Activated T-helper 2 cell treated with anti-CD3 and anti-CD28 coated beads, Interferon-gamma antibody, Interleukin-2, Interleukin-4, amounts not matched to agents 10 μg/mL and 5 μg/mL and 100 μg/mL, durations not matched to agents 14 hours and 24 hours and 36 hours (primary cell): ENCODE data around the gene CCDC136. TPM values are rescaled to one million over a fixed set of nuclear protein-coding genes. Genes with fewer than 3 reads are reported as not detected.

ENCODE experiments used
- DNase-seq: peaks from one replicate; pipeline ENCODE4 v3.0.0; 2021; ENCODE audit warnings: low spot score
- H3K27ac Mint-ChIP-seq: one replicate; pipeline ENCODE4 v1.8.0; 2021; ENCODE audit warnings: mixed read lengths
- H3K27me3 Mint-ChIP-seq: one replicate; pipeline ENCODE4 v1.8.0; 2021; ENCODE audit warnings: low read depth, mixed read lengths
- H3K36me3 Mint-ChIP-seq: one replicate; pipeline ENCODE4 v1.8.0; 2021; ENCODE audit warnings: low read depth, mixed read lengths
- H3K4me1 Mint-ChIP-seq: one replicate; pipeline ENCODE4 v1.8.0; 2021; ENCODE audit warnings: low read depth, mixed read lengths
- H3K4me3 Mint-ChIP-seq: one replicate; pipeline ENCODE4 v1.8.0; 2021; ENCODE audit warnings: low read depth, mild to moderate bottlenecking, moderate library complexity, mixed read lengths
- H3K9me3 Mint-ChIP-seq: one replicate; pipeline ENCODE4 v1.8.0; 2021; ENCODE audit warnings: mixed read lengths
- intact Hi-C: fragments of 100-400 bp; cut with micrococcal nuclease; formaldehyde crosslinking; loops from one replicate; pipeline ENCODE4 v1.15.1; 2023
- total RNA-seq: library from RNA; stranded (reverse); gene quantifications from 2 replicates; pipeline ENCODE4 v1.2.3, GENCODE V29; 2022

The CCDC136 gene
- total RNA-seq, 1 donor from 2014 or later: 15.5 TPM

DNA sequence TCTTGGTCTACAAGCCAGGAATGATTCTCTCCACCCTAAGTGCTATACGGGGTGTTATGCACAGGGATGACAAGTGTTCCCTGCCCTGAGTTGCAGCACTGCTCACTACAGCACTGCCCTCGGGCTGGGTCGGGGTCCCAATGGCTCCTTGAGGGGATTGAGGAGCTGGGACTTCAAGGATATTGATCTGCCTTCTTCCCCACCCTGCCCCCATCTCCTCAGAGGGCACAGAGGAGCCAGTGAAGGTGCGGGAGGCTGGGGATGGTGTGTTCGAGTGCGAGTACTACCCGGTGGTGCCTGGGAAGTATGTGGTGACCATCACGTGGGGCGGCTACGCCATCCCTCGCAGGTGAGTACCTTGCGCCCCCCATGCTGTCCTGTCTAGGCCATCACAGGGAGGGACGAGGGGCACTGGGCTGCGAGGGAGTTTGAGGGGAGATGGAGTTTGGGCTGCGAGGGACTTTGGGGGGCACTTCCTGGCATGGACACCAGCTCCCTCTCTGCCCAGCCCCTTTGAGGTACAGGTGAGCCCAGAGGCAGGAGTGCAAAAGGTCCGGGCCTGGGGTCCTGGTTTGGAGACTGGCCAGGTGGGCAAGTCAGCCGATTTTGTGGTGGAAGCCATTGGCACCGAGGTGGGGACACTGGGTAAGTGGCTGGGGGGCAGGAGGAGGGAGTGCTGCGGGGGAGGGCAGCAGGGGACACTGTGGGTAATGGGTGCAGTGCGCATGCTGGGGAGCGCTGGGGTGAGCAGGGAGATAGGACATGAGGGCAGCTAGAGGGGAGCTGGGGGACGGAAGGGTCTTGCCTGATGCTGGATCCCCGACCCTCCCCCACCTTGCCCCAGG, 48.8 kb downstream of the CCDC136 start:
- intact Hi-C loops: no loop called here
- H3K36me3 Mint-ChIP-seq: no peaks in the 10 kb centered on the region
- peaks cover 2% of the 10 kb centered on the region for H3K4me1 Mint-ChIP-seq
- no peaks in the 10 kb centered on the region for H3K9me3 Mint-ChIP-seq
- H3K4me3 Mint-ChIP-seq: no peak overlapping the region
- H3K27me3 Mint-ChIP-seq: no peaks in the 10 kb centered on the region
- no peak for DNase-seq
- no peak overlapping the region for H3K27ac Mint-ChIP-seq

DNA sequence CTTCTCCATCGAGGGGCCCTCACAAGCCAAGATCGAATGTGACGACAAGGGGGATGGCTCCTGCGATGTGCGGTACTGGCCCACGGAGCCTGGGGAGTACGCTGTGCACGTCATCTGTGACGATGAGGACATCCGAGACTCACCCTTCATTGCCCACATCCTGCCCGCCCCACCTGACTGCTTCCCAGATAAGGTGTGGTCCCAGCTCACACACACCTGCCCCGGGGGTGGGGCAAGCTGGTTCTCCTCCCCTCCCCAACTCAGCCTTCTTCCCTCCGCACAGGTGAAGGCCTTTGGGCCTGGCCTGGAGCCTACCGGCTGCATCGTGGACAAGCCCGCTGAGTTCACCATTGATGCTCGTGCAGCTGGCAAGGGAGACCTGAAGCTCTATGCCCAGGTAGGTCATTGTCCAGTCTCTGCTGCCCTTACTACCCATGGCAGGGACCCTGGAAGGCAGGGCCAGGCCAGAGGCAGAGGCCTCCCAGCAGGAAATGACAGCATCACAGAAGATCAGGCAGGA, 49.5 kb downstream of the CCDC136 start:
- H3K9me3 Mint-ChIP-seq: no peaks in the 10 kb centered on the region
- no peak for DNase-seq
- intact Hi-C loops: no loop called here
- H3K27ac Mint-ChIP-seq: no peak overlapping the region
- no peaks in the 10 kb centered on the region for H3K27me3 Mint-ChIP-seq
- peaks cover 2% of the 10 kb centered on the region for H3K4me1 Mint-ChIP-seq
- H3K4me3 Mint-ChIP-seq: no peak overlapping the region
- H3K36me3 Mint-ChIP-seq: no peaks in the 10 kb centered on the region

DNA sequence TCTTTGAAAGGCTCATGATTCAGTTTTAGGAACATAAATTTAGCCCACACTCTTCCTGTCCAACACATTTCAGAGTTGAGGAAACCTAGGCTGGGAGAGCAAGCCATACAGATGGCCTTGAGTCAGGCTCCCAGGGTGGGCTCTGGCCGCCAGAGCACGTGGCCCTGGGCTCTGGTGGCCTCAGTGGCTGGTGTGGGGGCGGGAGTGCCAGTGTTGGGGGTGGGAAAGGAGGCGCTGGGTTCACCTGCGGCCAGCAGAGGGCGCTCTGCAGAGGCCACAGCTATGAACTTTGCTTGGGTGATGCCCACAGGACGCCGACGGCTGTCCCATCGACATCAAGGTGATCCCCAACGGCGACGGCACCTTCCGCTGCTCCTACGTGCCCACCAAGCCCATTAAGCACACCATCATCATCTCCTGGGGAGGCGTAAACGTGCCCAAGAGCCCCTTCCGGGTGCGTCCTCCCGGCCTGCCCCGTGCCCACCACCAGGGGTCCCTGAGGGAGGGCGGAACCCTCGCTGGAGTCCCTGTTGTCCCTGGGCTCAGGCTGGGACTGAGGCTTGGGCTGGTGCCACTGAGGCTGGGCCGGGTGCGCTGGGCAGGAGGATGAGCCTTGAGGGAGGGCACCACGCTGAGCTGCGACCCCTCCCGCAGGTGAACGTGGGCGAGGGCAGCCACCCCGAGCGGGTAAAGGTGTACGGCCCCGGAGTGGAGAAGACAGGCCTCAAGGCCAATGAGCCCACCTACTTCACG, 50.3 kb downstream of the CCDC136 start:
- Mint-ChIP-seq H3K9me3 (no peaks in the 10 kb centered on the region), H3K36me3 (no peaks in the 10 kb centered on the region), H3K4me1 (peaks cover 2% of the 10 kb centered on the region), H3K27me3 (no peaks in the 10 kb centered on the region), H3K27ac (no peak overlapping the region), H3K4me3 (no peak overlapping the region)
- intact Hi-C loops: loop anchor here (2.0 kb wide), 1 partner anchor 41 kb away; no protein-coding TSS in a partner anchor
- peak; percentile 41 for DNase-seq

DNA sequence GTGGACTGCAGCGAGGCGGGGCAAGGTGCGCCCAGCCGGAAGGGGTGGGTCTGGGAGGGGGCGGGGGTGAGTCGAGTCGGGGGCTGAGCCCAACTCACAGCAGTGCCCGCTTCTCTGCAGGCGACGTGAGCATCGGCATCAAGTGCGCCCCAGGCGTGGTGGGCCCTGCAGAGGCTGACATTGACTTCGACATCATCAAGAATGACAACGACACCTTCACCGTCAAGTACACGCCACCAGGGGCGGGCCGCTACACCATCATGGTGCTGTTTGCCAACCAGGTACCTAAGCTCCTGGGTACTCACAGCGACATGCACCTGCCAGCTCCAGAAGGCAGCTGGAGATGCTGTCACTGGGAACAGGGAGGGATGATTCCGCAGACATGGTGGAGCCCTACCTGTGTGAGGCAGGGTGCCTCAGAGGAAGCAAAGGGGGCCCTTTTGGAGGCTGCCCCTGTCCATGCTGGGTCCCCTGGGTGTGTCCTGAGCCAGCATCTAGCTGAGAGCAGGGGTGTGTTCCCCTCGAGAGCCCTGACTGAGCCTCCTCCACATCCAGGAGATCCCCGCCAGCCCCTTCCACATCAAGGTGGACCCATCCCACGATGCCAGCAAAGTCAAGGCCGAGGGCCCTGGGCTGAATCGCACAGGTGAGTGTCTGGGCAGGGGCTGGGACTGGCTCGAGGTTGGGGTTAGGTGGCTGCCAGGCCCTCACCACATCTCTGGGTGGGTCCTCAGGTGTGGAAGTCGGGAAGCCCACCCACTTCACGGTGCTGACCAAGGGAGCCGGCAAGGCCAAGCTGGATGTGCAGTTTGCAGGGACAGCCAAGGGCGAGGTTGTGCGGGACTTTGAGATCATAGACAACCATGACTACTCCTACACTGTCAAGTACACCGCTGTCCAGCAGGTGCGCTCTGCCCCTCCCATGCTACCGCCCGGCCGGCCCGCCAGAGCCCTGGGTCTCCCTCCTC, 51.2 kb downstream of the CCDC136 start:
- Mint-ChIP-seq H3K4me3 (no peak overlapping the region), H3K4me1 (peaks cover 2% of the 10 kb centered on the region), H3K27me3 (no peaks in the 10 kb centered on the region), H3K36me3 (no peaks in the 10 kb centered on the region), H3K9me3 (no peaks in the 10 kb centered on the region), H3K27ac (no peak overlapping the region)
- intact Hi-C loops: loop anchor here (2.0 kb wide), 1 partner anchor 40 kb away; no protein-coding TSS in a partner anchor
- DNase-seq: no peak

DNA sequence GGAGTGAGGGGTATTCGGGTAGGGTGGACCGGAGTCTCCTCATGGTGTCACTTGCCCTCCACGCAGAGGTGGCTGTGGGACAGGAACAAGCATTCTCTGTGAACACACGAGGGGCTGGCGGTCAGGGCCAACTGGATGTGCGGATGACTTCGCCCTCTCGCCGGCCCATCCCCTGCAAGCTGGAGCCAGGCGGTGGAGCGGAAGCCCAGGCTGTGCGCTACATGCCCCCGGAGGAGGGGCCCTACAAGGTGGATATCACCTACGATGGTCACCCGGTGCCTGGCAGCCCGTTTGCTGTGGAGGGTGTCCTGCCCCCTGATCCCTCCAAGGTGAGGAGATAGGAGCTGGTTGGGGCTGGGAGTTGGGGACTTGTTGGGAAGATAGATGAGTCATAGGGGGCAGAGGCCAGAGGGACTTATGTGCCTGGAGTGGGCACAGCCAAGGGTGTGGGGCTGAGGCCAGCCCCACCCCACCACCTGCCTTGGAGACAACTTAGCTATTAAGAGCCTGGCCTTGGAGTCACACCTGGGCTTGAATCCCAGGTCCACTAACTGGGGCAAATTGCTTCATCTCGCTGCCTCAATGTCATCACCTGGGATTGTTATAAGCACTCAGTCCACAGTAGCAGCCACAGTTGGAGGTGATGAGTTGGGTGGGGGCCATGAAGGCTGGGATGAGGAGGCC, 52.3 kb downstream of the CCDC136 start:
- no peak overlapping the region for H3K4me3 Mint-ChIP-seq
- H3K27ac Mint-ChIP-seq: no peak overlapping the region
- no peaks in the 10 kb centered on the region for H3K27me3 Mint-ChIP-seq
- intact Hi-C loops: loop anchor here (2.0 kb wide), 1 partner anchor 39 kb away; no protein-coding TSS in a partner anchor
- no peaks in the 10 kb centered on the region for H3K9me3 Mint-ChIP-seq
- no peak for DNase-seq
- H3K36me3 Mint-ChIP-seq: no peaks in the 10 kb centered on the region
- H3K4me1 Mint-ChIP-seq: peaks cover 2% of the 10 kb centered on the region

DNA sequence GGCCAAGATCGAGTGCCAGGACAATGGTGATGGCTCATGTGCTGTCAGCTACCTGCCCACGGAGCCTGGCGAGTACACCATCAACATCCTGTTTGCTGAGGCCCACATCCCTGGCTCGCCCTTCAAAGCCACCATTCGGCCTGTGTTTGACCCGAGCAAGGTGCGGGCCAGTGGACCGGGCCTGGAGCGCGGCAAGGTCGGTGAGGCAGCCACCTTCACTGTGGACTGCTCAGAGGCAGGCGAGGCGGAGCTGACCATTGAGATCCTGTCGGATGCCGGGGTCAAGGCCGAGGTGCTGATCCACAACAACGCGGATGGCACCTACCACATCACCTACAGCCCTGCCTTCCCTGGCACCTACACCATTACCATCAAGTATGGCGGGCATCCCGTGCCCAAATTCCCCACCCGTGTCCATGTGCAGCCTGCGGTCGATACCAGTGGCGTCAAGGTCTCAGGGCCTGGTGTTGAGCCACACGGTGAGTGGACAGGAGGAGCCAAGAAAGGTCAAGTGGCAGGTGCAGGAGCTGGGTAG, 53.1 kb downstream of the CCDC136 start:
- H3K4me1 Mint-ChIP-seq: peaks cover 2% of the 10 kb centered on the region
- no peak overlapping the region for H3K27ac Mint-ChIP-seq
- H3K4me3 Mint-ChIP-seq: no peak overlapping the region
- intact Hi-C loops: no loop called here
- H3K36me3 Mint-ChIP-seq: no peaks in the 10 kb centered on the region
- H3K27me3 Mint-ChIP-seq: no peaks in the 10 kb centered on the region
- H3K9me3 Mint-ChIP-seq: no peaks in the 10 kb centered on the region
- no peak for DNase-seq

DNA sequence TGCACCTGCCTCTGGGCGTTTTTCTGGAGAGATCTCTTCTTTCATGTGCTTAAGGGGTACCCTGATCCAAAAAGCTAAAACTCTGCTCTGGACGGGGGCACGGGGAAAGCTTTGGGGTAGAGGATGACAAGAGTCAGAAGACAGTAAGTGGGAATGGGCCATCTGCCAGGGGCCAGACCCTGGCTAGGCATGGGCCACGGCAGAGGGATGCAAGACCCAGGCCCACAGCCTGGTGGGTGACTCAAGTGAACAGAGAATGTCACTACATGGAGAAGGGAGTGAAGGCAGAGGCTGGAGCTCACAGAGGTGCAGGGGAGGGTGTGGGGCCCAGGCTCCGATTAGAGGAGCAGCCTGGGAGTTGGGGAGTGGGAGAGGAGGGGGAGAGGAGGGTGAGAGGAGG, 53.7 kb downstream of the CCDC136 start:
- Mint-ChIP-seq H3K9me3 (no peaks in the 10 kb centered on the region), H3K4me1 (peaks cover 2% of the 10 kb centered on the region), H3K27me3 (no peaks in the 10 kb centered on the region), H3K4me3 (no peak overlapping the region), H3K36me3 (no peaks in the 10 kb centered on the region), H3K27ac (no peak overlapping the region)
- intact Hi-C loops: no loop called here
- DNase-seq: no peak

DNA sequence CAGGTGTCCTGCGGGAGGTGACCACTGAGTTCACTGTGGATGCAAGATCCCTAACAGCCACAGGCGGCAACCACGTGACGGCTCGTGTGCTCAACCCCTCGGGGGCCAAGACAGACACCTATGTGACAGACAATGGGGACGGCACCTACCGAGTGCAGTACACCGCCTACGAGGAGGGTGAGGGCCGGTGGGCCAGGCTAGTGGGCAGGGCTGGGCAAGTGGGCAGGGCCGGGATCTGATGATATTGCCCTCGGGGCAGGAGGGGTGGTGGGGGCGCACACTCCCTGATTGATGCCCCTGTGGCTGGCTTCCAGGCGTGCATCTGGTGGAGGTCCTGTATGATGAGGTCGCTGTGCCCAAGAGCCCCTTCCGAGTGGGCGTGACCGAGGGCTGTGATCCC, 54.2 kb downstream of the CCDC136 start:
- peaks cover 2% of the 10 kb centered on the region for H3K4me1 Mint-ChIP-seq
- intact Hi-C loops: no loop called here
- H3K36me3 Mint-ChIP-seq: no peaks in the 10 kb centered on the region
- no peak for DNase-seq
- no peak overlapping the region for H3K27ac Mint-ChIP-seq
- H3K4me3 Mint-ChIP-seq: no peak overlapping the region
- H3K27me3 Mint-ChIP-seq: no peaks in the 10 kb centered on the region
- H3K9me3 Mint-ChIP-seq: no peaks in the 10 kb centered on the region

DNA sequence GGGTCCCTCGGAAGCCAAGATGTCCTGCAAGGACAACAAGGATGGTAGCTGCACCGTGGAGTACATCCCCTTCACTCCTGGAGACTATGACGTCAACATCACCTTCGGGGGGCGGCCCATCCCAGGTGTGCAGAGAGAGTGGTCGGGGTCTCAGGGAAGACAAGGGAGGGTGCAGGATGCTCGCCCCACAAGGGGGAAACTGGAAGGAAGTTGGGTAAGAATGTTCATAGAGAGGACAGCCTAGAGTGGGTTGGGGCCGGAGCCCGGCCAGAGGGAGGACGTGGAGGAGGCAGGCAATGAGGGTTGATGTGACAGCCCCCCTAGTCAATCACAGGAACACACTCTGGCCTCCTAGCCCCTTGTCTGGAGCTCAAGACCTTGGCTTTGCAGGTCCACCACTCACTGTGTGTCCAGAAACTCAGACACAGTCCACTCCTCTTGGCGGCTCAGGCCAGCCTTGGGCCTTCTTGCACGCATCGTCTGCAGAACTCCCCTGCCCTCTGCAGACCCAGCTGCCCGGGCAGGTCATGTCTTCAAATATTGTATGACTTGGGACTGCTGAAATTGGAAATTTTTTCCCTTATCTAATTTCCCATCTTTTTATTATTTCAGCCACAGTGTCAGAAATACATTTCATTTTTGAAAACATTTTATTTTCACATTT, 55.1 kb downstream of the CCDC136 start:
- Mint-ChIP-seq H3K27ac (no peak overlapping the region), H3K9me3 (no peaks in the 10 kb centered on the region), H3K27me3 (no peaks in the 10 kb centered on the region), H3K4me1 (peaks cover 2% of the 10 kb centered on the region), H3K4me3 (no peak overlapping the region), H3K36me3 (no peaks in the 10 kb centered on the region)
- no peak for DNase-seq
- intact Hi-C loops: no loop called here

DNA sequence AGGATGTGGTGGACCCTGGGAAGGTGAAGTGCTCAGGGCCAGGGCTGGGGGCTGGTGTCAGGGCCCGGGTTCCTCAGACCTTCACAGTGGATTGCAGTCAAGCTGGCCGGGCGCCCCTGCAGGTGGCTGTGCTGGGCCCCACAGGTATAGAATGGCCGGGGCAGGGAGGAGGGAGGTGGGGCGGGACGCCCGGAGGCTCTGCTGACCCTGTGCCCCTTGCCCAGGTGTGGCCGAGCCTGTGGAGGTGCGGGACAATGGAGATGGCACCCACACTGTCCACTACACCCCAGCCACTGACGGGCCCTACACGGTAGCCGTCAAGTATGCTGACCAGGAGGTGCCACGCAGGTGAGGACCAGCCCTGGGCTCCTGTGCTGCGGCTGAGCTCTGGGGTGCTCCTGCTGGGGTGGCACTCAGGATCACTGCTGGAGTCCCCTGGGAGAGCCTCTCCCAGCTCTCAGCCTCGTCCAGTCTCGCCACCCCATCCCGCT, 56.0 kb downstream of the CCDC136 start:
- H3K4me1 Mint-ChIP-seq: no peaks in the 10 kb centered on the region
- no peak for DNase-seq
- no peaks in the 10 kb centered on the region for H3K27me3 Mint-ChIP-seq
- no peaks in the 10 kb centered on the region for H3K36me3 Mint-ChIP-seq
- intact Hi-C loops: no loop called here
- no peak overlapping the region for H3K4me3 Mint-ChIP-seq
- H3K9me3 Mint-ChIP-seq: no peaks in the 10 kb centered on the region
- H3K27ac Mint-ChIP-seq: no peak overlapping the region
